ENCODE results near the gene LEF1.

- TF ChIP-seq CTCF (IDR thresholded peaks at IDR 0.05; ENCODE audit: low read depth, low read length), result no peak
- no peak for TF ChIP-seq POLR2A (IDR thresholded peaks at IDR 0.05; ENCODE audit: extremely low read depth, insufficient read length)
- no peak for TF ChIP-seq MAX (IDR thresholded peaks at IDR 0.05; ENCODE audit: low read depth, low read length)
- TF ChIP-seq MYC (IDR thresholded peaks at IDR 0.05; ENCODE audit: low read depth, low read length), result no peak
Observed at GRCh38 chr4:108087293-108087967, 81.3 kb downstream of the LEF1 start.

All from NB4 (cell line).